Activated T-cell treated with anti-CD3 and anti-CD28 coated beads for 4 hours (primary cell): ENCODE measurements around the gene TMEM30A.

Source experiments
- DNase-seq: peaks from one replicate; pipeline ENCODE4 v3.0.0-alpha.2; 2020

The TMEM30A gene

DNA sequence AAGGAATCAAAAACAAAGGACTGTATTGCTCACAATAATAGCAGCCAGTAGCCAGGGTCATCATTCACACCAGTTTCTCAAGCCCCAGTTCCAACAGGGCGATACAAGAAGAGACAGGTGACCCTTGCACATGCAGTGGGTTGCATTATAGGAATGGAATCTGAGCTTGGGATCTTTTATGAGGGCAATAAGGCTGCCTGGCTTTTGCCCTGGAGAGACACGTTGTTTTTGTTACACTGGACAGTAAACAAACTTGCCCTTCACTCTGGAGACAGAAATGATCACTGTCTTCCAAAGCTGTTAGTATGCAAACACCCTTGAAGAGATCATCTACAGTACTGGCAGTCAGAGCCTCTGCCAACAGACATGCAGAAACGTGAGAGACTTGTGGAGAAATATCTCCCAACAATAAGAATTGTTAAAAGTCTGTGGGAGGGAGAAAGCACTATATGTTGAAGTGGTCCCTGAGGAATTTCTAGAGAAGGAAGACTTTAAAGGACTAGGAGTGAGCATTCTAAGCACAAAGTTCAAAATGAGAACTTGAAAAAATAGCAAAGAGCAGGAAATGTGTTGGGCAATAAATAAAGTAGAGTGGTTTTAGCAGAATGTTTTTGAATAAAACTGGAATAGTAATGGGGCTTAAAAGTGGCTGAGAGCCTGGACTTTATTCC is 72.5 kb downstream of the TMEM30A start:
- DNase-seq, result no peak

DNA sequence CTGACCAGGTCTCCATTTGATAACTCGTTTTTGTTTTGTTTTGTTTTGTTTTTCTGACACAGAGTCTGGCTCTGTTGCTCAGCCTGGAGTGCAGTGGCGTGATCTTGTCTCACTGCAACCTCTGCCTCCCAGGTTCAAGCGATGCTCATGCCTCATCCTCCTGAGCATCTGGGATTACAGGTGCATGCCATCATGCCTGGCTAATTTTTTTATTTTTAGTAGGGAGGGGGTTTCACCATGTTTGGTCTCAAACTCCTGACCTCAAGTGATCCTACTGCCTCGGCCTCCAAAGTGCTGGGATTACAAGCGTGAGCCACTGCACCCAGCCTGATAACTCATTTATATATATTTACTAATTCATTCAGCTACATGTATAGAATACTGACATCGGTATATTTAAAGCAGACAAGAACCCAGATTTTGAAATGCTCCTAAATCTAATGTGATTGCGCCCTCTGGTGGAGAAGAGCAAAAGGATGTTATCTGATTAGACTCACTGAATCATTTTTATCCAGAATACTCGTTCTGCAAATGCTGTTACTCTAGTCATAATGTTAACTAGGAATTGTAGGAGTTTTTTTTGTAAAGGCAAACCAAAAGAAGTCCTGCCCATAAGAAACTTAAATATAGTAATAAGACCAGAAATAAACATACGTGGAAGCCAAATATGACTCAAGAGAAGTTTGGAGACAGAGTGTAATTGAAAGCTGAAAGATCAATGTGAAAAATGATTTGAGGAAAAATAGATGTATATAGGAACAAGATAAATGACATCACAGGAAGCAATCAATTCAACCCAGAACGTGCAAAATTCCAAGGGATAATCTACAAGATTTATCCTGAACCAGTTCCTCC is 73.5 kb downstream of the TMEM30A start:
- peak; percentile 43 for DNase-seq

DNA sequence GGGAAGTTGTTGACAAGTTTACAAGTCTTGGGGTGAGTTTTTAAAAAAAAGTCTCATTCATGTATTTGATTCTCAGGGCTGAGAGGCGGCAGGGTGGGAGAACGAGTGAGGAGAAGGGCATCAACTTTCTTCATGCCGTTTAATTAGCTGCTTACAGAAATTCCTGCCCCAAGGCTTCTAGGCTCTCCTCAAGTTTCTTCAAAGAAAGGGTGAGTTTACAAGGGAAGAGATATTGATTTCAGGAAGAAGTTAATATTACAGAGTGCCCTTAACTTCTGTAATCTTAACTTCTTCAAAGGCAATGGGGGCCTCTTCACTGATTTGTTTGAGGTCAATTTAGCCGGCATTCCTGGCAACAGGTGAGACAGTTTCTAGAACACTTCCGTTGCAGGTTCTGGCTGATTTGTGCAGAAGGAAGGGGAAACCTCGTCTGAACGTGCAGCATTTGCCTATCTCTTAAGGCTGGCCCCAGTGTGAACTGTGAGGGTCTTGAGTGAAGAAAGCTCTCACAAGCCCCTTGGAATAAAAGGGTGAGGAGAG is 75.3 kb downstream of the TMEM30A start:
- DNase-seq, result no peak

DNA sequence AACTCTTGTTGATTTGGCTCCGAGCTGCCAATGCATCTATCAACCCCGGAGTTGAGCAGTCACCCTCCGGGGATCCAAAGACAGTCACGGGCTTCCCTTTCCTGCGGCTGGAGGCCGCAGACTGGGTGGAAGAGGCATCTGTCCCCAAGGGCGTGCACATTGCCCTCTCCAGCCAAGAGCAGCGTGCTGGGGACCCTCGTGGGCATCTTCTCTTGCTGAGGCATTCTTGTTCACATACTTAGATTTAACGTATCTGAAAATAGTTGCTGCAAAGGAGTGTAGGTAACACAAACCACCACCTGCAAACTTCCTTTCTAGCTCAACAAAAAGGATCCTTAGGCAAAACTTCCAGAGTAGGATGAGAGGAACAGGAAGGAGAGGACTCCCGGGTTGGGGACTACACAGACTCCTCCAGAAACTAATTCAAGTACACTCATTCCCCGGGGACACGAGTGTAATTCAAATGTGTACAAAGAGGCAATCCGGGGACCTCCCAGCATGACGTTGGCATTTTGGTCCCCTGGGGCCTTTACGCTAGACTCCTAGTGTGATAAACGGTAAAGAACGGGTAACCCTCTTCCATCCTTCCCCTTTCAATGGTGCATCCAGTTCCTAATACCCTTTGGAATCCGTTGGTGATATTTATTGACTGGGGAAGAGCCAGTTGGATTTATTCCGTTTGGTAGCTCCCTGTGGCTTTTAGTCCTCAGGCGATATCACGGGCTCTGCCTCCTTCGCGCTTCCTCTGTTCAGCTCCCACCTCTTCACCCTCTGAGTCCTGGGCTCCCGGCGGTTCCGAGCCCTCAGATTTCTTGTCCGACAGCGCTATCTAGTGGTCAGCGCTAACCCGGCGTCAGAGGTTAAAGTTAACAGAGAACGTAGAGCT is 76.1 kb downstream of the TMEM30A start:
- peak; percentile 83 for DNase-seq

DNA sequence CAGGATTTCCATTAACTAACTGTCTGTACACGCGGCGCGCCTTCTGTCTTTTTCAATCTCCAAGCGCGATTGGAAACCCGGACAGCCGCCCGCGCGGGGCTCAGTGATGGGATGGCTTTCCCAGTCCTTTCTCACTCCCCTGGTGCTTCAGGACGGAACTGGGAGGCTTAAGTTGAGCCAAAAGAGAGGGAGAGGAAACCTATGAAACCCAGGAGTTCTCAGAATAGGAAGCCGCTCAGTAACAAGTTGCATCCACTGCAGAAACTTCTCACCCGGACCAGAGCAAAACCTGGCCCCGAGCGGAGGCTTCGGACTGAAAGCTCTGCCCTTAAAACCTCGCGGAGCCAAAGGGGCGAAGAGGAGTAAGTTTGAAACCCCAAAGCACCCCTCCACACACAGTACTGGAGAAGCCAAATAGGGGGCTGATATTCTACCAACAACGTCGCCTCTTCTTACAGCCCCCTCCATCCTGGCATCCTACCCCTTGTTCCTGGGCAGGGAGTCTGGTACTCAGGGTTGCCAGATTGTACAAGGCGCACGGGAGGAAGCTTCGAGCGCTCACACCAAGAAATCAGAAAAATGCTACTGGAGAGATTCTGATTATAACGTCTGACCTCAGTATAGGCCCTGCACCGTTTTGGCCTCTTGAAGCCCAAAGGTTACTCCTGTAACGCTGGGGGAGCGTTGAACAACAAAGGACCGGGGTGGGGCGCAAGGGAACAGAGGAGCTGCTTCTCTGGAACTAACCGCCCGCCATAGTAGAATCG is 77.8 kb downstream of the TMEM30A start:
- no peak for DNase-seq

DNA sequence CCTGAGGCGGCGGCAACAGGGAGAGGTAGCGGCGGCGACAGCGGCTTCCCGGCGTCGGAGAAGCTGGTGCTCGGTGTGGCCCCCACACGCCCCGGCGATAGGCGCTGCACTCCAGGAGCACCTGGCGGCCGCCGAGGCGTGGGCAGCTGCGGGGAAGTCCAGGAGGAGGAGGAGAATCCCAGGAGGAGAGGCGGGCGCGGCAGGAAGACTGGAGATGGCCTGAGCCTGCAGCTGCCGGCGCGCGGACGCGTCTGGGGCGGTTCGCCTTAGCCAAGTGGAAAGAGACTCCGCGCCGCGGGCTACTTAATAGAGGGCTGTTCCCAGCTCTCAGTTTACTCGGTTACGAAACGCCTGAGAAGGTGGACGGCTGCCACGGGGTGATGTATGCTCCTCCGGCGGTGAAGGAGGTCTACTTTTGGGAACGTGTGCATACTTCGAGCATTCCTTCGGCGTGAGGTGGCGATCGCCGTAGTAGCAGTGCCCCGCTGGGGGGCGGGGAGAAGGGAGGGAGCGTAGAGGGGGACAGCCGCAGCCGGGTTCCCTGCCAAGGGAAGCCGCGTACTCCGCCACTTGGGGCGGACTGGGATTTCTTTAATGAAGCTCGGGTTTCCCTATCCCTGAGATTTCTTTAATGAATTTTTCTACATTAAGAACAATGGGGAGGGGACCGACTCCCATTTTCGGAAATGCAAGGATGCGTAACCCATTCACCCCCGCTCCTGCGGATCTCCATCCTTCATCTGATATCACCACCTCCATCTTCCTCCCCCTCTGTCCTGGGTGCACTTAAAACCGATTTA is 78.6 kb downstream of the TMEM30A start, which contains the start of gene COL12A1:
Gene COL12A1 (minus strand): TSS at position 278 of the 800 bp plus-strand sequence. CDS start 3,261 bp downstream, outside the sequence.
- no peak for DNase-seq

DNA sequence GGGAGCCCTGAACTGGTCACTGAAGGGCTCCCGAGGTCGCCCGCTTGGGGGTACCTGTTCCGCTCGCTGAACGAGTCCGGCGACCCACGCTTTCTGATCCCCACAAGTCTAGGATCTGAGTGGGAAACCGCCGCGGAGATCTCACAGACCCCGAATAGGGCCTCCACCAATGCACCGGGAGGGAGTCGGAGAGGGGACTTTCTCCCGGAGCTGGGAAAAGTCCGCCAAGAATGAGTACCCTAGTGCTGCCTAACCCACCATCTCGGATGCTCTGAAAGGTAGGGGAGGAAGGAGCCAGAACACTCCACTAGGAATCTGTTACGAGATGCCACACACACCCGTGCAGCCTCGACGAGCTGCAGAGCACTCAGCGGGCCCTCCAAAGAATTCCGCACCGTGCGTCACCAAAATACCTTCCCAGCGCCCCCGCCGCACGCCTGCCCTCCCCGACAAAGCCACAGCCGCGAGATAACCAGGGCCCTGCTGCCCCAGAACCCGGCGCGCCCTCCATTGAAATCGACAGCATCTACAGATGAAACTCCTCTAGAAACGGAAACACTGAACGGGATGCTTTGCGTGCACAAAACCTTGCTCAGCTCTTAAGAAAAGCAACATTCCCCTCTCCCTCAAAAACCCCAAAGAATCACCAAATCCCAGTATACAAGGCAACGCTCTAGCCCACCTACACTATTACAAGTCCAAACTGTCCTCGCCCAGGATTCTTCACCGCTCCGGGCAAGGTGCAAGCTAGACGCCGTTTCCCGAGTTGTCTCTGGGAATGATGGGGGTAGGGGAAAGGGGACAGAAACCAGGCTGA is 79.4 kb downstream of the TMEM30A start:
- no peak for DNase-seq

DNA sequence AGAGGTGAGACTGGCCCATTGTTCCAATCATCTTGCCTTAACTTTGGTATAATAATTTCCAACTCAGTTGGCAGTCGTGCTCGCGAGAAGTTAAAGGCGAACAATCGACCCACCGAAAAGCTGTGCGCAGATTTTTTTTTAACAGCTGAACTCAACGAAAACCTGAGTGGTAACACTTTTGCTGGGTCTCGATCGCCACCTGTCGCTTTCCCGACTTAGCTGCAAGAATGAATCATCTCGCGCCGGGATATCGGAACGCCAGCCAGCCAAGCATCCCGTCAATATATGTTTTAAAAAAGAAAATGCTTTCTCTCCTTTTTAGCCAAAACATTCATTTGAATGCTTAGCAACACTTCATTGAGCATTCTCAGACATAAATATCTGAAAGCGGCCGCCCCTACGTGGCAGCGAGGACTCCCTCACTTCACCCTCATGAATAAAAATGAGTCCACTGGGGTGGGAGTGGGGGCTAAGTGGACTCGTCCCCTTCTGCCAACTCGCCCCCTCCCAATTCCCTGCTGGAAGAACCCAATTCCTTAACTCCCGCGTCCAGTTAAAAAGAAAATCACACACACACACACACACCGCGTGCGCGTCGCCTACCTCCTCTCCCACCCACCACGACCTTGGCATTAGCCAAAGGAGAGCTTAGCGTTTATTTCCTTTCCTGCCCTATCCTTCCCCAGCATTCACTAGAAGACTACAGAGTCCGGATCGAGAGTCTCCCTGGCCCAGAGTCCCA is 80.2 kb downstream of the TMEM30A start:
- DNase-seq, result no peak

- no peak for DNase-seq
Measured at GRCh38 chr6:75203721-75204120, 80.9 kb downstream of the TMEM30A start.
